ENCODE measurements around the gene DOCK11.

DNA sequence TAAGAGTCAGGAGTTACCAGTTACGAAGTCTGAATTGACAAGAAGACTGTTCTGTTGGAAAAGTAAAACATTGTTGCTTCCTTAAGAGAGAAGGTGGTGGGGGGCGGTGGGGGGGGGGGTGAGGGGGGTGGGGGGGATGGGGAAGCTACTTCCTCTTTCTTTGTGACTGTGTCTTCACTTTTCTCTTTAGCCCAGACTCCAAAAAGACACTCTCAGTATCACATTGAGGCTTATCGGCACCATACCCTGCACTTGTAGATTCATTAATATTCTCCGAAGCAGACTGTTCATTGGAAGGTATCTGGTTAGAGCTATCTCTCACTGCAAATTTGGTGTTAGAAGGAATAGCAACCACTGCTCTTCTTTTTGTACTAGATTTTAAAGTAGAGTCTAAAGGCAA is 137.2 kb downstream of the DOCK11 start:
- no peak for TF ChIP-seq CTCF (IDR thresholded peaks at IDR 0.05)
- TF ChIP-seq EZH2 (IDR thresholded peaks at IDR 0.05; ENCODE audit: borderline replicate concordance, insufficient read depth, low read depth, low read length, poor library complexity, severe bottlenecking) = no peak
